TTC549 (cell line): ENCODE results near the gene SESN1.
"Not testable (repeated sequence)": the region's sequence is repeated elsewhere in the genome, so short reads cannot be mapped to it uniquely, and the experiment has no call there.

Experiments used
- FAIRE-seq: peaks from 2 replicates; lab custom pipeline; 2012; peaks lifted over from hg19 to GRCh38; lab: Jason Lieb, UNC

SESN1 gene

GRCh38 chr6:109094416-109095035, at the start of gene SESN1:
TSS of gene SESN1 (minus strand) at chr6:109094846. CDS start at chr6:109094073, 773 bp downstream.
- no peak for FAIRE-seq

GRCh38 chr6:109143191-109143590, 48.5 kb upstream of the SESN1 start:
- no peak for FAIRE-seq

GRCh38 chr6:109142067-109142466, 47.4 kb upstream of the SESN1 start:
- not testable (repeated sequence) for FAIRE-seq

- FAIRE-seq, result no peak
Measured at GRCh38 chr6:109139109-109139508, 44.5 kb upstream of the SESN1 start.

- FAIRE-seq, result not testable (repeated sequence)
Measured at GRCh38 chr6:109136530-109136929, 41.9 kb upstream of the SESN1 start.

- FAIRE-seq, result not testable (repeated sequence)
Measured at GRCh38 chr6:109136039-109136438, 41.4 kb upstream of the SESN1 start.

GRCh38 chr6:109135600-109135999, 41.0 kb upstream of the SESN1 start:
- FAIRE-seq, result not testable (repeated sequence)

GRCh38 chr6:109130065-109130464, 35.4 kb upstream of the SESN1 start:
- no peak for FAIRE-seq

GRCh38 chr6:109125504-109125903, 30.9 kb upstream of the SESN1 start:
- peak; percentile 54 for FAIRE-seq

GRCh38 chr6:109124219-109124618, 29.6 kb upstream of the SESN1 start:
- FAIRE-seq, result no peak

- FAIRE-seq, result no peak
Measured at GRCh38 chr6:109121411-109121810, 26.8 kb upstream of the SESN1 start.

GRCh38 chr6:109118871-109119354, 24.3 kb upstream of the SESN1 start:
- no peak for FAIRE-seq

GRCh38 chr6:109118337-109118736, 23.7 kb upstream of the SESN1 start:
- FAIRE-seq, result no peak

GRCh38 chr6:109117346-109118035, 22.8 kb upstream of the SESN1 start:
- FAIRE-seq, result no peak

- not testable (repeated sequence) for FAIRE-seq
Measured at GRCh38 chr6:109112663-109113062, 18.0 kb upstream of the SESN1 start.

GRCh38 chr6:109109663-109110062, 15.0 kb upstream of the SESN1 start:
- not testable (repeated sequence) for FAIRE-seq

- no peak for FAIRE-seq
Measured at GRCh38 chr6:109105681-109106080, 11.0 kb upstream of the SESN1 start.

- FAIRE-seq, result no peak
Measured at GRCh38 chr6:109104512-109104911, 9.9 kb upstream of the SESN1 start.

GRCh38 chr6:109103942-109104341, 9.3 kb upstream of the SESN1 start:
- no peak for FAIRE-seq

GRCh38 chr6:109102762-109103161, 8.1 kb upstream of the SESN1 start:
- no peak for FAIRE-seq

GRCh38 chr6:109097661-109098060, 3.0 kb upstream of the SESN1 start:
- FAIRE-seq, result no peak

GRCh38 chr6:109096208-109096607, 1.6 kb upstream of the SESN1 start:
- no peak for FAIRE-seq

- no peak for FAIRE-seq
Measured at GRCh38 chr6:109095835-109096084, 1.1 kb upstream of the SESN1 start.
